KMS-11 (cell line): ENCODE results near the gene RYR2.

Source experiments
- H2AFZ ChIP-seq: fragments of 200-600 bp; sonication (generic); 2 replicates; pipeline ENCODE4 v1.6.1; 2016; ENCODE audit warnings: antibody characterized with exemption, mixed run types, low read depth
- H3K27ac ChIP-seq: fragments of 200-600 bp; sonication (generic); 2 replicates; pipeline ENCODE4 v1.6.1; 2016; ENCODE audit warnings: mild to moderate bottlenecking, mixed run types
- H3K27me3 ChIP-seq: fragments of 200-600 bp; sonication (generic); 2 replicates; pipeline ENCODE4 v1.6.1; 2017; ENCODE audit warnings: mild to moderate bottlenecking, low read depth, mixed run types, moderate library complexity; ENCODE audit not compliant: insufficient read depth
- H3K36me3 ChIP-seq: fragments of 200-600 bp; sonication (generic); 2 replicates; pipeline ENCODE4 v1.6.1; 2017; ENCODE audit warnings: mild to moderate bottlenecking, mixed run types; ENCODE audit not compliant: insufficient read depth
- H3K4me1 ChIP-seq: fragments of 200-600 bp; sonication (generic); 2 replicates; pipeline ENCODE4 v1.6.1; 2016; ENCODE audit warnings: mild to moderate bottlenecking, low read depth, mixed run types; ENCODE audit not compliant: poor library complexity, severe bottlenecking
- H3K4me2 ChIP-seq: fragments of 200-600 bp; sonication (generic); 2 replicates; pipeline ENCODE4 v1.7.0; 2016; ENCODE audit warnings: mild to moderate bottlenecking, mixed run types
- H3K4me3 ChIP-seq: fragments of 200-600 bp; sonication (generic); IDR thresholded peaks from 2 replicates; pipeline ENCODE4 v1.6.1; 2017; ENCODE audit warnings: low read depth, low read length, mixed read lengths; ENCODE audit not compliant: insufficient read depth
- H3K79me2 ChIP-seq: fragments of 200-600 bp; sonication (generic); 2 replicates; pipeline ENCODE4 v1.6.1; 2016; ENCODE audit warnings: low read depth, mixed run types; ENCODE audit not compliant: insufficient read depth
- H3K9ac ChIP-seq: fragments of 200-600 bp; sonication (generic); 2 replicates; pipeline ENCODE4 v1.6.1; 2016; ENCODE audit warnings: mild to moderate bottlenecking, mixed run types
- H4K20me1 ChIP-seq: fragments of 200-600 bp; sonication (generic); 2 replicates; pipeline ENCODE4 v1.6.1; 2016; ENCODE audit warnings: mild to moderate bottlenecking, mixed run types; ENCODE audit not compliant: insufficient read depth
- CTCF ChIP-seq: fragments of 200-600 bp; sonication (generic); conservative IDR thresholded peaks from 2 replicates; pipeline ENCODE4 v1.6.1; 2017; ENCODE audit warnings: low read depth, mild to moderate bottlenecking, antibody characterized with exemption, low read length, moderate library complexity, mixed read lengths

Gene RYR2

GRCh38 chr1:237705462-237705861, 663.5 kb downstream of the RYR2 start:
- H3K79me2 ChIP-seq: no peaks in the 10 kb centered on the region
- H4K20me1 ChIP-seq: no peaks in the 10 kb centered on the region
- no peak for TF ChIP-seq CTCF
- no peak overlapping the region for H2AFZ ChIP-seq
- no peak overlapping the region for H3K9ac ChIP-seq
- no peak overlapping the region for H3K4me3 ChIP-seq
- H3K36me3 ChIP-seq: no peaks in the 10 kb centered on the region
- peaks cover 25% of the 10 kb centered on the region for H3K4me1 ChIP-seq
- H3K4me2 ChIP-seq: no peak overlapping the region
- no peak overlapping the region for H3K27ac ChIP-seq
- no peaks in the 10 kb centered on the region for H3K27me3 ChIP-seq

- Histone ChIP-seq H4K20me1 (no peaks in the 10 kb centered on the region), H3K4me2 (no peak overlapping the region), H2AFZ (no peak overlapping the region)
These were observed 667.4 kb downstream of the RYR2 start for GRCh38 chr1:237709355-237709754.

GRCh38 chr1:237711281-237711680, 669.3 kb downstream of the RYR2 start:
- H3K36me3 ChIP-seq: no peaks in the 10 kb centered on the region
- H2AFZ ChIP-seq: no peak overlapping the region
- no peaks in the 10 kb centered on the region for H3K27me3 ChIP-seq
- no peak overlapping the region for H3K4me3 ChIP-seq
- no peak overlapping the region for H3K4me2 ChIP-seq
- no peak overlapping the region for H3K27ac ChIP-seq
- peaks cover 10% of the 10 kb centered on the region for H3K4me1 ChIP-seq
- H3K9ac ChIP-seq: no peak overlapping the region
- no peak for TF ChIP-seq CTCF
- no peaks in the 10 kb centered on the region for H3K79me2 ChIP-seq
- H4K20me1 ChIP-seq: no peaks in the 10 kb centered on the region

More at GRCh38 chr1:237709355-237709754, 667.4 kb downstream of the RYR2 start:
- Histone ChIP-seq H3K27me3 (no peaks in the 10 kb centered on the region), H3K9ac (no peak overlapping the region), H3K4me3 (no peak overlapping the region), H3K79me2 (no peaks in the 10 kb centered on the region), H3K27ac (no peak overlapping the region), H3K4me1 (peaks cover 9% of the 10 kb centered on the region), H3K36me3 (no peaks in the 10 kb centered on the region)
- no peak for TF ChIP-seq CTCF

GRCh38 chr1:237712082-237712481, 670.1 kb downstream of the RYR2 start:
- Histone ChIP-seq H3K4me3 (no peak overlapping the region), H2AFZ (no peak overlapping the region), H3K9ac (no peak overlapping the region), H3K27ac (no peak overlapping the region), H3K27me3 (no peaks in the 10 kb centered on the region), H3K36me3 (no peaks in the 10 kb centered on the region), H4K20me1 (no peaks in the 10 kb centered on the region), H3K4me2 (no peak overlapping the region), H3K79me2 (no peaks in the 10 kb centered on the region), H3K4me1 (peaks cover 10% of the 10 kb centered on the region)
- no peak for TF ChIP-seq CTCF
